K562 (cell line): ENCODE data around the gene COL4A2.

ENCODE experiments used
- BACH1 ChIP-seq: fragments of 200-800 bp; sonication (Bioruptor generic); IDR thresholded peaks from 2 replicates; pipeline ENCODE4 v1.6.1; 2016; ENCODE audit warnings: missing genetic modification characterization, missing compliant biosample characterization
- CHD1 ChIP-seq: fragments of 200-600 bp; sonication (generic); IDR thresholded peaks from one replicate; pipeline ENCODE4 v1.6.1; 2012; ENCODE audit warnings: mild to moderate bottlenecking, moderate library complexity, low read length, inconsistent platforms
- EZH2 ChIP-seq: IDR thresholded peaks from 2 replicates; pipeline ENCODE4 v1.6.1; 2012; ENCODE audit warnings: low read depth, mild to moderate bottlenecking, inconsistent platforms, low read length, borderline replicate concordance
- HMG20B ChIP-seq: fragments of 250-450 bp; sonication (Bioruptor Pico); IDR thresholded peaks from 2 replicates; pipeline ENCODE4 v1.5.0; 2021; ENCODE audit warnings: mild to moderate bottlenecking
- POLR3A ChIP-seq: IDR thresholded peaks from 2 replicates; pipeline ENCODE4 v1.6.1; 2011; ENCODE audit warnings: borderline replicate concordance, mild to moderate bottlenecking, moderate library complexity; ENCODE audit not compliant: insufficient read length, insufficient read depth; ENCODE audit errors: extremely low read depth
- SREBF1 ChIP-seq: fragments of 150-350 bp; IDR thresholded peaks from 2 replicates; pipeline ENCODE4 v1.6.1; 2014; ENCODE audit warnings: antibody characterized with exemption, low read depth, low read length, borderline replicate concordance
- TF ChIP-seq, protein P1 (sequence below), 3 experiments: IDR thresholded peaks in 2 of 3; conservative IDR thresholded peaks in 1 of 3; 2 replicates each; pipeline ENCODE4 v1.5.1; 2011 to 2012; ENCODE audit warnings: low read length in 3 of 3, mild to moderate bottlenecking in 3 of 3, control low read depth in 2 of 3, improper control_type of control experiment in 1 of 3, inconsistent platforms in 1 of 3, low read depth in 1 of 3, mixed read lengths in 1 of 3, moderate library complexity in 1 of 3; ENCODE audit not compliant: insufficient read depth in 2 of 3
- TF ChIP-seq, protein P2 (sequence below): sonication (generic); formaldehyde crosslinking; IDR thresholded peaks from 2 replicates; pipeline ENCODE4 v1.8.1; 2022; ENCODE audit warnings: missing genetic modification reagents
- TF ChIP-seq, protein P3 (sequence below): sonication (generic); formaldehyde crosslinking; IDR thresholded peaks from 2 replicates; pipeline ENCODE4 v1.8.1; 2023; ENCODE audit warnings: mild to moderate bottlenecking, missing genetic modification reagents
- TF ChIP-seq, protein P4 (sequence below): fragments of 450-650 bp; formaldehyde crosslinking; IDR thresholded peaks from 2 replicates; pipeline ENCODE4 v1.4.0; 2020; ENCODE audit warnings: mild to moderate bottlenecking, moderate library complexity
- TF ChIP-seq, protein P5 (sequence below): sonication (generic); formaldehyde crosslinking; IDR thresholded peaks from 2 replicates; pipeline ENCODE4 v1.5.0; 2020; ENCODE audit warnings: missing genetic modification reagents
- TF ChIP-seq, protein P6 (sequence below), 2 experiments: IDR thresholded peaks; 2 replicates each; pipeline ENCODE4 v1.6.1; 2012; ENCODE audit warnings: improper control_type of control experiment in 2 of 2, low read depth in 2 of 2, low read length in 2 of 2, borderline replicate concordance in 1 of 2

DNA sequence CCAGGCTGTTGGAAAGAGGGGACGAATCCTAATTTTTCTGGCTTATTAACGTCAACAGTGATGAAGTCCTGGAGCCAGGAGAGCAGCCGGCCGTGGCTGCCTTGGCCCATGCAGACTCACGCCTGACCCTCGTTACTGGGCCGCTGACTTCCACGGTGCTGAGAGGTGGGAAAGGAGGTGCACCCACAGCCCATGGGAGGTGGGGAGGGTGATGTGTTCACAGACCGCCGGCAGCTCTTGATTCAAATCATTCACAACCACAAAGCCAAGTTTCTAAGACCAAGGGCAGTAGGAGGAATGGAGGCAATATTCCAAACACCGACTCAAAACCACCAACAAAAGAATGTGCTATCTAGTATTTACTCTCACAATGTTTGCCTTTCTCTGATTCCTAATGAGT, 24.3 kb downstream of the COL4A2 start:
- TF ChIP-seq, protein P1, sequence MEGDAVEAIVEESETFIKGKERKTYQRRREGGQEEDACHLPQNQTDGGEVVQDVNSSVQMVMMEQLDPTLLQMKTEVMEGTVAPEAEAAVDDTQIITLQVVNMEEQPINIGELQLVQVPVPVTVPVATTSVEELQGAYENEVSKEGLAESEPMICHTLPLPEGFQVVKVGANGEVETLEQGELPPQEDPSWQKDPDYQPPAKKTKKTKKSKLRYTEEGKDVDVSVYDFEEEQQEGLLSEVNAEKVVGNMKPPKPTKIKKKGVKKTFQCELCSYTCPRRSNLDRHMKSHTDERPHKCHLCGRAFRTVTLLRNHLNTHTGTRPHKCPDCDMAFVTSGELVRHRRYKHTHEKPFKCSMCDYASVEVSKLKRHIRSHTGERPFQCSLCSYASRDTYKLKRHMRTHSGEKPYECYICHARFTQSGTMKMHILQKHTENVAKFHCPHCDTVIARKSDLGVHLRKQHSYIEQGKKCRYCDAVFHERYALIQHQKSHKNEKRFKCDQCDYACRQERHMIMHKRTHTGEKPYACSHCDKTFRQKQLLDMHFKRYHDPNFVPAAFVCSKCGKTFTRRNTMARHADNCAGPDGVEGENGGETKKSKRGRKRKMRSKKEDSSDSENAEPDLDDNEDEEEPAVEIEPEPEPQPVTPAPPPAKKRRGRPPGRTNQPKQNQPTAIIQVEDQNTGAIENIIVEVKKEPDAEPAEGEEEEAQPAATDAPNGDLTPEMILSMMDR (IDR thresholded peaks at IDR 0.05 in 2 of 3, conservative IDR thresholded peaks at IDR 0.05 in 1 of 3; ENCODE audit: insufficient read depth in 2 of 3, low read depth in 1 of 3, low read length in 3 of 3), result no peak
- TF ChIP-seq, protein P2, sequence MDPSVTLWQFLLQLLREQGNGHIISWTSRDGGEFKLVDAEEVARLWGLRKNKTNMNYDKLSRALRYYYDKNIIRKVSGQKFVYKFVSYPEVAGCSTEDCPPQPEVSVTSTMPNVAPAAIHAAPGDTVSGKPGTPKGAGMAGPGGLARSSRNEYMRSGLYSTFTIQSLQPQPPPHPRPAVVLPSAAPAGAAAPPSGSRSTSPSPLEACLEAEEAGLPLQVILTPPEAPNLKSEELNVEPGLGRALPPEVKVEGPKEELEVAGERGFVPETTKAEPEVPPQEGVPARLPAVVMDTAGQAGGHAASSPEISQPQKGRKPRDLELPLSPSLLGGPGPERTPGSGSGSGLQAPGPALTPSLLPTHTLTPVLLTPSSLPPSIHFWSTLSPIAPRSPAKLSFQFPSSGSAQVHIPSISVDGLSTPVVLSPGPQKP, result no peak
- TF ChIP-seq POLR3A (no peak), EZH2 (no peak), SREBF1 (no peak), HMG20B (CRISPR knock-in tag) (no peak), BACH1 (tag) (no peak), CHD1 (no peak)
- TF ChIP-seq, protein P3, sequence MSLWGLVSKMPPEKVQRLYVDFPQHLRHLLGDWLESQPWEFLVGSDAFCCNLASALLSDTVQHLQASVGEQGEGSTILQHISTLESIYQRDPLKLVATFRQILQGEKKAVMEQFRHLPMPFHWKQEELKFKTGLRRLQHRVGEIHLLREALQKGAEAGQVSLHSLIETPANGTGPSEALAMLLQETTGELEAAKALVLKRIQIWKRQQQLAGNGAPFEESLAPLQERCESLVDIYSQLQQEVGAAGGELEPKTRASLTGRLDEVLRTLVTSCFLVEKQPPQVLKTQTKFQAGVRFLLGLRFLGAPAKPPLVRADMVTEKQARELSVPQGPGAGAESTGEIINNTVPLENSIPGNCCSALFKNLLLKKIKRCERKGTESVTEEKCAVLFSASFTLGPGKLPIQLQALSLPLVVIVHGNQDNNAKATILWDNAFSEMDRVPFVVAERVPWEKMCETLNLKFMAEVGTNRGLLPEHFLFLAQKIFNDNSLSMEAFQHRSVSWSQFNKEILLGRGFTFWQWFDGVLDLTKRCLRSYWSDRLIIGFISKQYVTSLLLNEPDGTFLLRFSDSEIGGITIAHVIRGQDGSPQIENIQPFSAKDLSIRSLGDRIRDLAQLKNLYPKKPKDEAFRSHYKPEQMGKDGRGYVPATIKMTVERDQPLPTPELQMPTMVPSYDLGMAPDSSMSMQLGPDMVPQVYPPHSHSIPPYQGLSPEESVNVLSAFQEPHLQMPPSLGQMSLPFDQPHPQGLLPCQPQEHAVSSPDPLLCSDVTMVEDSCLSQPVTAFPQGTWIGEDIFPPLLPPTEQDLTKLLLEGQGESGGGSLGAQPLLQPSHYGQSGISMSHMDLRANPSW (CRISPR knock-in tag), result no peak
- TF ChIP-seq, protein P4, sequence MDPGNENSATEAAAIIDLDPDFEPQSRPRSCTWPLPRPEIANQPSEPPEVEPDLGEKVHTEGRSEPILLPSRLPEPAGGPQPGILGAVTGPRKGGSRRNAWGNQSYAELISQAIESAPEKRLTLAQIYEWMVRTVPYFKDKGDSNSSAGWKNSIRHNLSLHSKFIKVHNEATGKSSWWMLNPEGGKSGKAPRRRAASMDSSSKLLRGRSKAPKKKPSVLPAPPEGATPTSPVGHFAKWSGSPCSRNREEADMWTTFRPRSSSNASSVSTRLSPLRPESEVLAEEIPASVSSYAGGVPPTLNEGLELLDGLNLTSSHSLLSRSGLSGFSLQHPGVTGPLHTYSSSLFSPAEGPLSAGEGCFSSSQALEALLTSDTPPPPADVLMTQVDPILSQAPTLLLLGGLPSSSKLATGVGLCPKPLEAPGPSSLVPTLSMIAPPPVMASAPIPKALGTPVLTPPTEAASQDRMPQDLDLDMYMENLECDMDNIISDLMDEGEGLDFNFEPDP (CRISPR knock-in tag), result no peak
- TF ChIP-seq, protein P5, sequence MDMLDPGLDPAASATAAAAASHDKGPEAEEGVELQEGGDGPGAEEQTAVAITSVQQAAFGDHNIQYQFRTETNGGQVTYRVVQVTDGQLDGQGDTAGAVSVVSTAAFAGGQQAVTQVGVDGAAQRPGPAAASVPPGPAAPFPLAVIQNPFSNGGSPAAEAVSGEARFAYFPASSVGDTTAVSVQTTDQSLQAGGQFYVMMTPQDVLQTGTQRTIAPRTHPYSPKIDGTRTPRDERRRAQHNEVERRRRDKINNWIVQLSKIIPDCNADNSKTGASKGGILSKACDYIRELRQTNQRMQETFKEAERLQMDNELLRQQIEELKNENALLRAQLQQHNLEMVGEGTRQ (CRISPR knock-in tag), result no peak
- TF ChIP-seq, protein P6, sequence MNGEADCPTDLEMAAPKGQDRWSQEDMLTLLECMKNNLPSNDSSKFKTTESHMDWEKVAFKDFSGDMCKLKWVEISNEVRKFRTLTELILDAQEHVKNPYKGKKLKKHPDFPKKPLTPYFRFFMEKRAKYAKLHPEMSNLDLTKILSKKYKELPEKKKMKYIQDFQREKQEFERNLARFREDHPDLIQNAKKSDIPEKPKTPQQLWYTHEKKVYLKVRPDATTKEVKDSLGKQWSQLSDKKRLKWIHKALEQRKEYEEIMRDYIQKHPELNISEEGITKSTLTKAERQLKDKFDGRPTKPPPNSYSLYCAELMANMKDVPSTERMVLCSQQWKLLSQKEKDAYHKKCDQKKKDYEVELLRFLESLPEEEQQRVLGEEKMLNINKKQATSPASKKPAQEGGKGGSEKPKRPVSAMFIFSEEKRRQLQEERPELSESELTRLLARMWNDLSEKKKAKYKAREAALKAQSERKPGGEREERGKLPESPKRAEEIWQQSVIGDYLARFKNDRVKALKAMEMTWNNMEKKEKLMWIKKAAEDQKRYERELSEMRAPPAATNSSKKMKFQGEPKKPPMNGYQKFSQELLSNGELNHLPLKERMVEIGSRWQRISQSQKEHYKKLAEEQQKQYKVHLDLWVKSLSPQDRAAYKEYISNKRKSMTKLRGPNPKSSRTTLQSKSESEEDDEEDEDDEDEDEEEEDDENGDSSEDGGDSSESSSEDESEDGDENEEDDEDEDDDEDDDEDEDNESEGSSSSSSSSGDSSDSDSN (IDR thresholded peaks at IDR 0.05; ENCODE audit: borderline replicate concordance in 1 of 2, low read depth in 2 of 2, low read length in 2 of 2), result no peak
